Lung (tissue), 12 donors: ENCODE measurements around the gene DENND1A. TPM values are rescaled to one million over a fixed set of nuclear protein-coding genes. Genes with fewer than 3 reads are reported as not detected.

Experiments used
- ATAC-seq: fragments of 200-7000 bp; cut with Tn5 transposase; one replicate; pipeline ENCODE4 v1.9.1; 2020; ENCODE audit warnings: moderate number of reproducible peaks; ENCODE audit not compliant: insufficient read depth, low FRiP score
- DNase-seq, 3 donors: peaks; one replicate each; pipeline ENCODE4 v3.0.0-alpha.2; 2013 to 2017
- H3K27ac ChIP-seq, 2 donors: one replicate each; pipeline ENCODE4 v1.5.1; 2013; ENCODE audit warnings: mild to moderate bottlenecking in 2 of 2, moderate library complexity in 2 of 2, control low read depth in 1 of 2, inconsistent platforms in 1 of 2, low read depth in 1 of 2, low read length in 1 of 2
- H3K27me3 ChIP-seq, 3 donors: one replicate each; pipeline ENCODE4 v1.5.1; 2013; ENCODE audit warnings: low read length in 2 of 3; ENCODE audit not compliant: control insufficient read depth in 3 of 3, insufficient read depth in 3 of 3
- H3K36me3 ChIP-seq, 4 donors: one replicate each; pipeline ENCODE4 v1.5.1; 2013; ENCODE audit warnings: low read length in 4 of 4, mild to moderate bottlenecking in 1 of 4, moderate library complexity in 1 of 4; ENCODE audit not compliant: control insufficient read depth in 4 of 4, insufficient read depth in 4 of 4
- H3K4me1 ChIP-seq, 5 donors: one replicate each; pipeline ENCODE4 v1.5.1; 2013; ENCODE audit warnings: low read length in 5 of 5, mild to moderate bottlenecking in 2 of 5, moderate library complexity in 1 of 5; ENCODE audit not compliant: control insufficient read depth in 5 of 5, insufficient read depth in 5 of 5
- H3K4me3 ChIP-seq: one replicate; pipeline ENCODE4 v1.5.1; 2013; ENCODE audit warnings: mild to moderate bottlenecking, control low read depth, moderate library complexity
- H3K9ac ChIP-seq, 2 donors: one replicate each; pipeline ENCODE4 v1.5.1; 2013; ENCODE audit warnings: low read length in 2 of 2, control low read depth in 1 of 2; ENCODE audit not compliant: insufficient read depth in 1 of 2
- H3K9me3 ChIP-seq, 4 donors: one replicate each; pipeline ENCODE4 v1.5.1; 2013; ENCODE audit warnings: low read length in 3 of 4, mild to moderate bottlenecking in 1 of 4, moderate library complexity in 1 of 4; ENCODE audit not compliant: control insufficient read depth in 4 of 4, insufficient read depth in 3 of 4
- CTCF ChIP-seq: IDR thresholded peaks from 2 replicates; pipeline ENCODE4 v1.5.1; 2012; ENCODE audit warnings: mild to moderate bottlenecking; ENCODE audit errors: control extremely low read depth, extremely low read depth
- WGBS, 2 donors: extraction: QIAGEN DNeasy Blood & Tissue Kit; methylation state at CpG; one replicate each; pipeline ENCODE4 v1.1.7; 2013; 5-methylcytosine and 5-hydroxymethylcytosine counted together
- polyA plus RNA-seq, 2 donors: library from polyadenylated mRNA; stranded (reverse); fragments of 200-250 nt; gene quantifications; one replicate each; pipeline ENCODE4 v1.2.1, GENCODE V29; 2013
- total RNA-seq, 2 donors: library from RNA; depleted of rRNA in 1 of 2; stranded (reverse); fragments of >200 nt in 1 of 2; gene quantifications; one replicate each; pipeline ENCODE4 v1.2.1, GENCODE V29; 2014 to 2021
- donor health status: control.
- donor health status: control.
- donor health status: Bipolar disorder and iron deficiency.
- donor health status: healthy.
- donor health status: DM: yes; HTN: yes; CAD: no.

Gene DENND1A
- total and polyA plus RNA-seq, 4 donors = 5.7 to 29.8 (median 14.5) TPM

GRCh38 chr9:123543492-123543891, 386.4 kb downstream of the DENND1A start:
- H3K9ac ChIP-seq = no peak overlapping the region
- no peak for TF ChIP-seq CTCF
- WGBS, 2 donors = 84 to 88% methylated on average over 8 of the region's 8 CpGs
- ATAC-seq = no peak
- no peak for DNase-seq
- H3K27ac ChIP-seq = no peak overlapping the region
- peaks cover 0 to 4% (median 4%) of the 10 kb centered on the region in 5 donors for H3K4me1 ChIP-seq
- H3K4me3 ChIP-seq = no peak overlapping the region
- peaks cover 0 to 13% (median 0%) of the 10 kb centered on the region in 3 donors for H3K27me3 ChIP-seq
- H3K9me3 ChIP-seq = no peaks in the 10 kb centered on the region
- no peaks in the 10 kb centered on the region for H3K36me3 ChIP-seq

GRCh38 chr9:123542435-123543225, 387.3 kb downstream of the DENND1A start:
- 75 to 76% methylated on average over 11 of the region's 11 CpGs for WGBS, 2 donors
- Histone ChIP-seq H3K9me3 (no peaks in the 10 kb centered on the region), H3K27ac (no peak overlapping the region), H3K9ac (no peak overlapping the region), H3K27me3 (peaks cover 0 to 10% (median 0%) of the 10 kb centered on the region in 3 donors), H3K4me1 (peaks cover 0 to 4% (median 4%) of the 10 kb centered on the region in 5 donors), H3K36me3 (no peaks in the 10 kb centered on the region), H3K4me3 (no peak overlapping the region)
- DNase-seq = no peak
- no peak for TF ChIP-seq CTCF
- ATAC-seq = no peak

GRCh38 chr9:123541411-123541810, 388.5 kb downstream of the DENND1A start:
- H3K4me3 ChIP-seq = no peak overlapping the region
- peak in 1 of 3 donors; percentile 9 for DNase-seq
- H3K4me1 ChIP-seq = peaks cover 0 to 4% (median 4%) of the 10 kb centered on the region in 5 donors
- H3K9me3 ChIP-seq = no peaks in the 10 kb centered on the region
- no peak for TF ChIP-seq CTCF
- no peaks in the 10 kb centered on the region for H3K36me3 ChIP-seq
- no peak overlapping the region for H3K27ac ChIP-seq
- no peak for ATAC-seq
- H3K9ac ChIP-seq = no peak overlapping the region
- H3K27me3 ChIP-seq = peaks cover 0 to 10% (median 0%) of the 10 kb centered on the region in 3 donors
- WGBS, 2 donors = 70 to 86% methylated on average over 5 of the region's 5 CpGs
